ENCODE results near the gene LBH. TPM values are rescaled to one million over a fixed set of nuclear protein-coding genes. Genes with fewer than 3 reads are reported as not detected.

LBH gene
- total and polyA plus RNA-seq, 2 experiments from 2014 or later, result 17.5 to 30.3 TPM

GRCh38 chr2:30294133-30294532 lies 62.8 kb downstream of the LBH start (continued):
- no peak for TF ChIP-seq ETS1 (IDR thresholded peaks at IDR 0.05)
- no peak for TF ChIP-seq CREB1 (CRISPR knock-in tag; IDR thresholded peaks at IDR 0.05; ENCODE audit: low read depth)
- TF ChIP-seq EZH2phosphoT487 (IDR thresholded peaks at IDR 0.05; ENCODE audit: unreplicated experiment), result no peak
- no peak for TF ChIP-seq ZNF331 (CRISPR knock-in tag; IDR thresholded peaks at IDR 0.05; ENCODE audit: low read depth)
- TF ChIP-seq CTCF (conservative IDR thresholded peaks at IDR 0.05; ENCODE audit: low read depth in 2 of 2), result no peak
- no peak for TF ChIP-seq JUNB (IDR thresholded peaks at IDR 0.05; ENCODE audit: unreplicated experiment)
- no peak for TF ChIP-seq POLR2AphosphoS5 (IDR thresholded peaks at IDR 0.05; ENCODE audit: low read depth)
- no peak for TF ChIP-seq NANOG (IDR thresholded peaks at IDR 0.05; ENCODE audit: borderline replicate concordance)
- no peak for TF ChIP-seq EZH2 (IDR thresholded peaks at IDR 0.05; ENCODE audit: low read depth, unreplicated experiment)
- TF ChIP-seq ZNF114 (CRISPR knock-in tag; IDR thresholded peaks at IDR 0.05), result no peak

- Mint-ChIP-seq H3K36me3 (ENCODE audit: low read depth) (no peaks in the 10 kb centered on the region), H3K27ac (no peak overlapping the region), H3K9me3 (no peaks in the 10 kb centered on the region; the same call in 2 of the 3 replicates), H3K27me3 (ENCODE audit: insufficient read depth, low read depth, poor library complexity) (peaks cover 4% of the 10 kb centered on the region), H3K4me1 (peaks cover 28% of the 10 kb centered on the region), H3K4me3 (no peak overlapping the region)
- H3K27me3 ChIP-seq (ENCODE audit: insufficient read depth), result no peaks in the 10 kb centered on the region
- no peaks in the 10 kb centered on the region for H3K36me3 ChIP-seq (ENCODE audit: insufficient read depth)
- no peaks in the 10 kb centered on the region for H3F3A ChIP-seq (replicated peaks; ENCODE audit: low read depth)
- peaks cover 4% of the 10 kb centered on the region; the same call in 1 of the 2 replicates for H3K9me2 ChIP-seq (ENCODE audit: insufficient read depth)
- no peak overlapping the region for H2AFZ ChIP-seq
- H4K20me1 ChIP-seq (replicated peaks; ENCODE audit: insufficient read depth), result no peaks in the 10 kb centered on the region
- DNase-seq (ENCODE audit: low spot score), result no peak
- peaks cover 22% of the 10 kb centered on the region for H3K4me1 ChIP-seq (ENCODE audit: insufficient read depth)
- no peak for ATAC-seq
- no peak overlapping the region for H3K27ac ChIP-seq (ENCODE audit: low read depth)
- no peak overlapping the region for H3K4me3 ChIP-seq
- no peaks in the 10 kb centered on the region for H3K79me2 ChIP-seq (replicated peaks; ENCODE audit: insufficient read depth)
- H3K4me2 ChIP-seq, result no peak overlapping the region
- TF ChIP-seq NANOG (IDR thresholded peaks at IDR 0.05; ENCODE audit: borderline replicate concordance) (no peak), CREB1 (CRISPR knock-in tag; IDR thresholded peaks at IDR 0.05; ENCODE audit: low read depth) (no peak), REST (IDR thresholded peaks at IDR 0.05; ENCODE audit: unreplicated experiment) (no peak), ZNF462 (CRISPR knock-in tag; IDR thresholded peaks at IDR 0.05) (no peak), STAT1 (IDR thresholded peaks at IDR 0.05; ENCODE audit: unreplicated experiment) (no peak), EZH2 (IDR thresholded peaks at IDR 0.05; ENCODE audit: low read depth, unreplicated experiment) (no peak), JUNB (IDR thresholded peaks at IDR 0.05; ENCODE audit: unreplicated experiment) (no peak)
These were observed 65.2 kb downstream of the LBH start for GRCh38 chr2:30296496-30296895.
